Measurements from ENCODE around the gene RRAS. TPM values are rescaled to one million over a fixed set of nuclear protein-coding genes. Genes with fewer than 3 reads are reported as not detected.

Gene RRAS
- polyA plus RNA-seq, 1 donor from 2014 or later = not detected

GRCh38 chr19:49594157-49594992, 45.6 kb downstream of the RRAS start:
- H3F3A ChIP-seq (ENCODE audit: insufficient read depth, low read length, poor library complexity, severe bottlenecking) = no peaks in the 10 kb centered on the region
- H3K9me2 ChIP-seq (ENCODE audit: insufficient read depth, low read length) = no peaks in the 10 kb centered on the region
- H3K79me2 ChIP-seq (replicated peaks; ENCODE audit: insufficient read depth, low read length) = peaks cover 27% of the 10 kb centered on the region
- peak overlapping the region; percentile 95 for H3K4me3 ChIP-seq (ENCODE audit: low read length)
- no peaks in the 10 kb centered on the region for H4K20me1 ChIP-seq (ENCODE audit: insufficient read depth)
- no peak for TF ChIP-seq TAF1 (IDR thresholded peaks at IDR 0.05; ENCODE audit: low read depth)
- TF ChIP-seq EZH2 (IDR thresholded peaks at IDR 0.05; ENCODE audit: borderline replicate concordance, insufficient read depth, low read length, poor library complexity, severe bottlenecking) = no peak
- TF ChIP-seq, protein P1, sequence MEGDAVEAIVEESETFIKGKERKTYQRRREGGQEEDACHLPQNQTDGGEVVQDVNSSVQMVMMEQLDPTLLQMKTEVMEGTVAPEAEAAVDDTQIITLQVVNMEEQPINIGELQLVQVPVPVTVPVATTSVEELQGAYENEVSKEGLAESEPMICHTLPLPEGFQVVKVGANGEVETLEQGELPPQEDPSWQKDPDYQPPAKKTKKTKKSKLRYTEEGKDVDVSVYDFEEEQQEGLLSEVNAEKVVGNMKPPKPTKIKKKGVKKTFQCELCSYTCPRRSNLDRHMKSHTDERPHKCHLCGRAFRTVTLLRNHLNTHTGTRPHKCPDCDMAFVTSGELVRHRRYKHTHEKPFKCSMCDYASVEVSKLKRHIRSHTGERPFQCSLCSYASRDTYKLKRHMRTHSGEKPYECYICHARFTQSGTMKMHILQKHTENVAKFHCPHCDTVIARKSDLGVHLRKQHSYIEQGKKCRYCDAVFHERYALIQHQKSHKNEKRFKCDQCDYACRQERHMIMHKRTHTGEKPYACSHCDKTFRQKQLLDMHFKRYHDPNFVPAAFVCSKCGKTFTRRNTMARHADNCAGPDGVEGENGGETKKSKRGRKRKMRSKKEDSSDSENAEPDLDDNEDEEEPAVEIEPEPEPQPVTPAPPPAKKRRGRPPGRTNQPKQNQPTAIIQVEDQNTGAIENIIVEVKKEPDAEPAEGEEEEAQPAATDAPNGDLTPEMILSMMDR (IDR thresholded peaks at IDR 0.05; ENCODE audit: poor library complexity, severe bottlenecking) = no peak
- TF ChIP-seq RAD21 (conservative IDR thresholded peaks at IDR 0.05) = no peak
- TF ChIP-seq POLR2AphosphoS5 (IDR thresholded peaks at IDR 0.05) = no peak
- no peak for TF ChIP-seq EP300 (conservative IDR thresholded peaks at IDR 0.05; ENCODE audit: poor library complexity, severe bottlenecking)
- no peak for TF ChIP-seq SMC3 (conservative IDR thresholded peaks at IDR 0.05; ENCODE audit: poor library complexity)
- TF ChIP-seq, protein P2, sequence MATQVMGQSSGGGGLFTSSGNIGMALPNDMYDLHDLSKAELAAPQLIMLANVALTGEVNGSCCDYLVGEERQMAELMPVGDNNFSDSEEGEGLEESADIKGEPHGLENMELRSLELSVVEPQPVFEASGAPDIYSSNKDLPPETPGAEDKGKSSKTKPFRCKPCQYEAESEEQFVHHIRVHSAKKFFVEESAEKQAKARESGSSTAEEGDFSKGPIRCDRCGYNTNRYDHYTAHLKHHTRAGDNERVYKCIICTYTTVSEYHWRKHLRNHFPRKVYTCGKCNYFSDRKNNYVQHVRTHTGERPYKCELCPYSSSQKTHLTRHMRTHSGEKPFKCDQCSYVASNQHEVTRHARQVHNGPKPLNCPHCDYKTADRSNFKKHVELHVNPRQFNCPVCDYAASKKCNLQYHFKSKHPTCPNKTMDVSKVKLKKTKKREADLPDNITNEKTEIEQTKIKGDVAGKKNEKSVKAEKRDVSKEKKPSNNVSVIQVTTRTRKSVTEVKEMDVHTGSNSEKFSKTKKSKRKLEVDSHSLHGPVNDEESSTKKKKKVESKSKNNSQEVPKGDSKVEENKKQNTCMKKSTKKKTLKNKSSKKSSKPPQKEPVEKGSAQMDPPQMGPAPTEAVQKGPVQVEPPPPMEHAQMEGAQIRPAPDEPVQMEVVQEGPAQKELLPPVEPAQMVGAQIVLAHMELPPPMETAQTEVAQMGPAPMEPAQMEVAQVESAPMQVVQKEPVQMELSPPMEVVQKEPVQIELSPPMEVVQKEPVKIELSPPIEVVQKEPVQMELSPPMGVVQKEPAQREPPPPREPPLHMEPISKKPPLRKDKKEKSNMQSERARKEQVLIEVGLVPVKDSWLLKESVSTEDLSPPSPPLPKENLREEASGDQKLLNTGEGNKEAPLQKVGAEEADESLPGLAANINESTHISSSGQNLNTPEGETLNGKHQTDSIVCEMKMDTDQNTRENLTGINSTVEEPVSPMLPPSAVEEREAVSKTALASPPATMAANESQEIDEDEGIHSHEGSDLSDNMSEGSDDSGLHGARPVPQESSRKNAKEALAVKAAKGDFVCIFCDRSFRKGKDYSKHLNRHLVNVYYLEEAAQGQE (IDR thresholded peaks at IDR 0.05; ENCODE audit: borderline replicate concordance) = no peak
- no peak for TF ChIP-seq MXI1 (conservative IDR thresholded peaks at IDR 0.05; ENCODE audit: poor library complexity, severe bottlenecking)
- H3K27me3 ChIP-seq (ENCODE audit: insufficient read depth, low read depth, low read length) = no peaks in the 10 kb centered on the region
- no peaks in the 10 kb centered on the region for H3K9me3 ChIP-seq (ENCODE audit: low read length)
- H3K27ac ChIP-seq (ENCODE audit: low read length) = peak overlapping the region; percentile 48
- no peaks in the 10 kb centered on the region for H3K36me3 ChIP-seq (ENCODE audit: insufficient read depth, low read length)
- peak overlapping the region; percentile 27 for H3K9ac ChIP-seq (ENCODE audit: low read length)
- H2AFZ ChIP-seq (ENCODE audit: low read depth, low read length) = no peak overlapping the region
- H3K4me2 ChIP-seq (ENCODE audit: low read length) = peak overlapping the region; percentile 41

DNA sequence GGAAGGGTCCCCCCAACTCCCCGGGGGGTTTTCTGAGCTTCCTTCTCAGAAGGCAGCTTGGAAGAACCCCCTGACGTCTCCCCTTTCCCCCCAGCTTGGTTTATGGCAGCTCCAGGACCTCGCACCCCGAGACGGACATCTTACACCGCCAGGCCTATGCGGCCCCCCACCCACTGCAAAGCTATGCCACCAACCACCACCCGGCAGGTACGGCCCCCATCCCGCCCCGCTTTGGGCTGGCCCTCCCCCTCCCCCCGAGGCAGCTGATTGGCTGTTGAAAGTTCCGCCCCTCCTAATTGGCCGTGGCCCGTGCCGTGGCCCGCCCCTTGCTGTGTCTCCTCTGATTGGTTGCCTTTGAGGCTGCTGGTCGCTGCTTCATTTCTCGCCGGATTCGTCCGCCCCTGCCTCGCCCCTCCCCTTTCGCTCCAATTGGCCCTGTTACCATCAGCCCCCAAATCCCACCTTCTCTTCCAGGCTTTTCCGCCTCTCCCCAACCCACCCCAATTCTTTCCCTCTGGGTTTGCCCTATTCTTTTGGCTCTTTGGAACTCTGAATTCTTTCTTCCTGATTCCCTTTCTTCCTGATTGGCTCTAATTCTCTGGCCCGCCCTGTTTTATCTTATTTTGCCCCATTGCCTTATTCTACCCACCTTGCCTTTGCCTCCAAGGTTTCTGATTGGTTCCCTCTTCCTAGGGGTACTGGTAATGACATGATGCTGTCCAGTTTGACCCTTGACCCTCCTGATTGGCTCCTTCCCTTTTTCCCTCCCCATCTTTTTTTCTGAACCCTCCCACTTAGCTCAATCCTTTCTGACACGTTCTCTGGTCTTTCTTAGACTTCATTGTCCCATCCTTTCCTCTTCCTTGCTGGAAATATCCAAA, 46.5 kb downstream of the RRAS start:
- Histone ChIP-seq H3K36me3 (ENCODE audit: insufficient read depth, low read length) (no peaks in the 10 kb centered on the region), H3K4me3 (ENCODE audit: low read length) (peak overlapping the region; percentile 95), H4K20me1 (ENCODE audit: insufficient read depth) (no peaks in the 10 kb centered on the region), H3K9me3 (ENCODE audit: low read length) (no peaks in the 10 kb centered on the region), H3K27me3 (ENCODE audit: insufficient read depth, low read depth, low read length) (no peaks in the 10 kb centered on the region), H3K4me2 (ENCODE audit: low read length) (peak overlapping the region; percentile 67), H3F3A (ENCODE audit: insufficient read depth, low read length, poor library complexity, severe bottlenecking) (no peaks in the 10 kb centered on the region), H3K9me2 (ENCODE audit: insufficient read depth, low read length) (no peaks in the 10 kb centered on the region), H3K27ac (ENCODE audit: low read length) (peak overlapping the region; percentile 97), H3K79me2 (replicated peaks; ENCODE audit: insufficient read depth, low read length) (peaks cover 23% of the 10 kb centered on the region), H3K9ac (ENCODE audit: low read length) (peak overlapping the region; percentile 96), H2AFZ (ENCODE audit: low read depth, low read length) (no peak overlapping the region)
- TF ChIP-seq POLR2AphosphoS5 (IDR thresholded peaks at IDR 0.05) (peak; percentile 49), MXI1 (conservative IDR thresholded peaks at IDR 0.05; ENCODE audit: poor library complexity, severe bottlenecking) (no peak)

Data from neural cell (in vitro differentiated cells).